HG03469 (cell line): Measurements from ENCODE around the gene KCNF1.

ENCODE experiments used
- ATAC-seq: cut with Tn5 transposase; IDR thresholded peaks from one replicate; pipeline ENCODE4 v1.9.1; 2021; ENCODE audit warnings: mild to moderate bottlenecking, moderate library complexity, moderate number of reproducible peaks; ENCODE audit not compliant: unreplicated experiment

KCNF1 gene

DNA sequence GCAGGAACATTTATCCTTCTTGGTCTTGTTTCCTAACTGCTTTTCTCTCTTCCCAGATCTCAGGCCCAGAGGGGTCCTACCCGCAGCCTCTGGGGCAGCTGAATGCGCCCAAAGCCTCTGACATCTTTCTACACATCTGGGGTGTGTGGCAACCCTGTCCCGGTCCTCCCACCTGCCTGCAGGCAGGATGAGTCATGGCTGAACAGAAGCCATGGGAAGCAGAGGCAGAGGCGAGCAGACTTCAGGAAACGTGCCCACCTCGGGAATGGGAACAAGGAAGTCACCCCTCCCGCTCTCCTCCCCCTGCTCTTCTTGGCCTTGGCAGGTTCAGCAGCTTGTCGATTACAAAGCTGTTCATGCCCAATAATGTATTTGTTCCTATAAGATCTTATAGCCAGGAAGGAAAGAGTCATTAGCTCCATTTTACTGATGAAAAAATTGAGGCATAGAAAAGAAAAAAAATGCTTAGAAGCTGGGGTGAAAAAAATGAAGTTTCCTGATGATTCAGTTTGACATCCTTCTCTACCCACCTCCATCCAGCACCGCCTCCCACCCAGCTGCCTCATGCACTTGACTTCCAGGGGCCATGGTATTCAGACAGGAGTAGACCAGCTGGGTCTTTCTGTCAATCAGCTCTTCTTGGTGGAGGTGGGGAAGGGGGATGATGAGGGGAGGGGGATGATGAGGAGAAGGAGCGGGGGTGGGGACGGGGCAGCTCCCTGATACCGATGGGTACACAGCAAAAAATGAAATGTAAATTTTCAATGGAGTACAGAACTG is 10.4 kb upstream of the KCNF1 start:
- ATAC-seq: no peak

GRCh38 chr2:10903861-10904210 is 7.9 kb upstream of the KCNF1 start:
- ATAC-seq: no peak

GRCh38 chr2:10904455-10904854 is 7.3 kb upstream of the KCNF1 start:
- no peak for ATAC-seq

DNA sequence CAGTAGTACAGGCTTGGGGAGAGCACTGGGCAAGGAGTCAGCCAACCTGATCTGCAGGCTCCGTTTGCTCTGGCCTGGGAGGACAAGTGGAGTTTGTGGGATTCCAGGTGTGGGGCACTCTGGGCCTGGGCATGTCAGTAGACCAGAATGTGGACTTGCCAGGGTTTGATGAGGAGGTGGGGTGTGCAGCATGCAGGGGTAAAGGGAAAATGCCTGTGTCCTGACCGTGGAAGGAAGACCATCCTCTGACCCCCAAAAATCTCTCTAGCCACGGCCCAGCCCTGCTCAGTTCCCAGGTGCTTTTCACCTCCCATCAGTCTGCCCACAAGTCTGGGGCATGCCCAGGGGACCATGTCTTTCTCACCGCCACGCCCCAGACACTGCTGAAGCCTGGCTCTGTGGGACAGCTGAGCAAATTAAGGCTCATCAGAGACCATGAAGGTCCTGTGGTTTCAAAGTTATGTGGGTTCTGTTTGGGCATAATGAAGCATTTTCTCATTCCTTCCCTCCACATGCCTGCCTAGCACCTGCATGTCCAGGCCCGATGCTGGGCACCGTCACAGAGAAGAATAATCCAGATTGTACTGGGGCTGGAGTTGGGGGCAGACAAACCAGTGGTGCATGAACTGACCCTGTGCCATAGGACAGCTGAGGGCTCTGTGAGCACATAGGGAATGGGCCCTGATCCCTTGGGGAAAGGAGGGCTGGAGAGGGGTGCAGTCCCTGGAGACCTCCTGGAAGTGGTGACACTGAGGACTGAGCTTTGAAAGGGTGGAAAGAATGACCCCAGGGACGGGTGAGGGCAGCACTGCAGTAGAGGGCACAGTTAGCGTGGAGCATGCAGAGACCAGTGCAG is 6.5 kb upstream of the KCNF1 start:
- no peak for ATAC-seq

DNA sequence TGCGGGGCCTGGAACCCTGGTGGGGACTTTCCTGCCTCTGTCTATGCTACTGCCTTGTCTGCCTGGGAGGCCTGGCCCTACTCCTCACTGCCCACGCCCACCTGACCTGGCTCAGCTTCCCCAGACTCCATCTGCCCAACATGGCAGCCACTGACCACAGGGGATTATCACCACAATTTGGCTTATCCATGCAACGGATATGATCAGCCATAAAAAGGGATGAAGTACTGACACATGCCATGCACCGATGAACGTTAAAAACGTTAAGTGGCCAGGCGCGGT is 5.9 kb upstream of the KCNF1 start:
- ATAC-seq: no peak

DNA sequence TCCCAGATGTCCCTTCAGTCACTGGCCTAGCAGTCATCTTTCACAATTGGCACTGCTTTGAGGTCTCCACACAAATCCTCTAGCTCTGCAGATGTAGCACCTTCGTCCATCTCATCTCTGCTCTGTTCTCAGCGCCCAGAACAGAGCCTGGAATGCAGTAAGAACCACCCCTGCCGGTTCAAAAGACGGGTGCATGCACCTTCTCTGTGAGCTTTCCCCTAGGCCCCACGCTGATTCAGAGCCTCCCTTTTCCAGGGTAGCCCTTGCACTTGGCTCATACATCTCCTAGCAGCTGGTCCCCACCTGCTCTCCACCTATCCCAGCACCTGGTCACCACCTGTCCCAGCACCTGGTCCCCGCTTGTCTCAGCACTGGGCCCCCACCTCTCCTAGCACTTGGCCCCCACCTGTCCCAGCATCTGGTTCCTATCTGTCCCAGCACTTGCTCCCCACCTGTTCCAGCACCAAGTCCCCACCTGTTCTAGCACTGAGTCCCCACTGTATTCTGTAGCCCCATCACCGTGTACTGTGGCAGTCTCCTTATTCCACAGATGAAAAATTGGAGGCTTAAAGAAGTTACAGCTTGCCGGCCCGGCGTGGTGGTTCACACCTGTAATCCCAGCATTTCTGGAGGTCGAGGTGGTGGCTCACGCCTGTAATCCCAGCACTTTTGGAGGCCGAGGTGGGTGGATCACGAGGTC is 4.7 kb upstream of the KCNF1 start:
- no peak for ATAC-seq

GRCh38 chr2:10908195-10908594 is 3.5 kb upstream of the KCNF1 start:
- ATAC-seq: no peak

- ATAC-seq: no peak
These were observed 2.4 kb upstream of the KCNF1 start for GRCh38 chr2:10909050-10909995.

- no peak for ATAC-seq
These were observed 1.8 kb upstream of the KCNF1 start for GRCh38 chr2:10909996-10910341.

DNA sequence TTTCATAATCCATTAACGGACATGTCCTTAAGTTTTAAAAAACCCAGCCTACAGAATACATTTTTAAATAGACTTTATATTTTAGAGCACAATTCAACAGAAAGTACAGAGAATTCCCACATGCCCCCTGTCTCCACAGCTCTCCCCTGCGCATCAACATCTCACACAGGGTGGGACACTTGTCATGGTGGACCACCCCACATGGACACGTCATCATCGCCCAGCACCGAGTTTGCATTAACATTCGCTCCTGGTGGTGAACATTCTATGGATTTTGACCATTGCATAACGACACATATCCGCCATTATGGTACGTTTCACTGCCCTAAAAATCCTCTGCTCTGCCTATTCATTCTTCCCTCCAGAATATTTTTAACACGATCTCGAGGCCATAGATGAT is 1.1 kb upstream of the KCNF1 start:
- ATAC-seq: no peak

DNA sequence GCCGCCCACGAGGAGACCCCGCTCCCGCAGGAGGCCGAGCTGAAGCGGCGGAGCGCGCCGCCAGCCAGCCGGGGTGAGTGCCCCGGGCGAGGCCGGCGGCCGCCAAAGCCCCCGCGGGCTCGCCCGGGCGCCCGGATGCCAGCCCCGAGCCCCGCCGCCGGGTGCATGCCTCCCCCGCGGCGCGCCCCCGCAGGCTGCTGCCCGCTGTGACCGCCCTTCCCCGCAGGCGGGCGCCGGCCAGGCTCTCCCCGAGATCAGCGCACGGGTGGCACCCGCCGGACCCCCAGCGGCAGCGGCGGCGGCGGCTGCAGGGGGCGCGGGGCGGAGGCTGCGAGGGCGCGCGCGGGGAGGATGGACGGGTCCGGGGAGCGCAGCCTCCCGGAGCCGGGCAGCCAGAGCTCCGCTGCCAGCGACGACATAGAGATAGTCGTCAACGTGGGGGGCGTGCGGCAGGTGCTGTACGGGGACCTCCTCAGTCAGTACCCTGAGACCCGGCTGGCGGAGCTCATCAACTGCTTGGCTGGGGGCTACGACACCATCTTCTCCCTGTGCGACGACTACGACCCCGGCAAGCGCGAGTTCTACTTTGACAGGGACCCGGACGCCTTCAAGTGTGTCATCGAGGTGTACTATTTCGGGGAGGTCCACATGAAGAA is 470 bp downstream of the KCNF1 start:
- ATAC-seq: no peak

DNA sequence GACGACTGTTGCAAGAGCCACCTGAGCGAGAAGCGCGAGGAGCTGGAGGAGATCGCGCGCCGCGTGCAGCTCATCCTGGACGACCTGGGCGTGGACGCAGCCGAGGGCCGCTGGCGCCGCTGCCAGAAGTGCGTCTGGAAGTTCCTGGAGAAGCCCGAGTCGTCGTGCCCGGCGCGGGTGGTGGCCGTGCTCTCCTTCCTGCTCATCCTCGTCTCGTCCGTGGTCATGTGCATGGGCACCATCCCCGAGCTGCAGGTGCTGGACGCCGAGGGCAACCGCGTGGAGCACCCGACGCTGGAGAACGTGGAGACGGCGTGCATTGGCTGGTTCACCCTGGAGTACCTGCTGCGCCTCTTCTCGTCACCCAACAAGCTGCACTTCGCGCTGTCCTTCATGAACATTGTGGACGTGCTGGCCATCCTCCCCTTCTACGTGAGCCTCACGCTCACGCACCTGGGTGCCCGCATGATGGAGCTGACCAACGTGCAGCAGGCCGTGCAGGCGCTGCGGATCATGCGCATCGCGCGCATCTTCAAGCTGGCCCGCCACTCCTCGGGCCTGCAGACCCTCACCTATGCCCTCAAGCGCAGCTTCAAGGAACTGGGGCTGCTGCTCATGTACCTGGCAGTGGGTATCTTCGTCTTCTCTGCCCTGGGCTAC is 1.2 kb downstream of the KCNF1 start:
- ATAC-seq: no peak

- ATAC-seq: no peak
These were observed 2.0 kb downstream of the KCNF1 start for GRCh38 chr2:10913501-10914271.

DNA sequence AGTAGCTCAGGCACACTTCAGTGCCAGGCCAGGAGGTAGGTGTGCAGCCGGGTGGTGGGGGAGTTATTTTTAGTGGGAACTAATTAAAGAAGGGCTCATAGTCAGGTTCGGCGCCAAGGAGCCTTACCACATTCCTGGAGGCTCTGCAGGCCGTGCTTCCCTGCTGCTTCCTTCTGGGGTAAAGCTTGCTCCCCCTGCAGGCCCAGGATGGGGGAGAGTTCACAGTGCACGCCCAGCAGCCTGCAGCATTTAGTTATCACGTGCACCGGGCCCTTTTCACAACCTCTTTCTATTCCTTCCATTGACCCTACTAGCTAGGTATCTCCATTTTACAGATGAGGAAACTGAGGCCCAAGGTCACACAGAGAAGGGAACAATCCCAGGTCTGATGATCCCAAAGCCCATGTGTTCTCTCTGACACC is 2.5 kb downstream of the KCNF1 start:
- no peak for ATAC-seq

- ATAC-seq: no peak
These were observed 3.5 kb downstream of the KCNF1 start for GRCh38 chr2:10915236-10915635.

GRCh38 chr2:10915731-10916276 is 4.1 kb downstream of the KCNF1 start:
- ATAC-seq: no peak

DNA sequence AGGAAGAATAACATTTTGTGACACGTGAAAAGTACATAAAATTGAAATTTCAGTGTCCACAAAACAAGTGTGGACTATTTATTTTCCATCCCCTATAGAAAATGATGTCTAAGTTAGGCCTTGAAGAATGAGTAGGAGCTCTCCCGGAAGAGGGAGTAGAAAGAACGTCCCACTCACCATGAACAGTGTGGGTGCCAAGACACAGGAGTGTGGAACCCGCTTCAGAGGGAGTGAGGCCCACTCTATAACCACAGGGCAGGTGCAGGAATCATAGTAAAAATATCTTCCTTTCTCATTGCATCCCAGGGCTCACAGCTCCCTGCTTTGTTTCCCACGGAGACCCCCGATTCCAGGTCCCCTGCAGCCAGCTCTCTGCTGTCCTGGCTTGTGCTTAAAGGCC is 5.2 kb downstream of the KCNF1 start:
- no peak for ATAC-seq

GRCh38 chr2:10917927-10918326 is 6.2 kb downstream of the KCNF1 start:
- ATAC-seq: no peak
